HEK293T (cell line): ENCODE results near the gene ZNF236.

Source experiments
- CTCF ChIA-PET: fragments of 350-600 bp; formaldehyde crosslinking; extraction: SDS; loops from one replicate; lab custom pipeline; 2021; ENCODE audit warnings: antibody characterized with exemption, inconsistent platforms; lab: Yijun Ruan, JAX
- POLR2A ChIA-PET: fragments of 350-600 bp; formaldehyde crosslinking; extraction: SDS; loops from one replicate; lab custom pipeline; 2020; ENCODE audit warnings: antibody characterized with exemption, inconsistent platforms; lab: Yijun Ruan, JAX
- DNase-seq: peaks from one replicate; pipeline ENCODE4 v3.0.0; 2012; ENCODE audit warnings: mixed read lengths; ENCODE audit errors: extremely low spot score
- ARNT ChIP-seq: fragments of 450-650 bp; IDR thresholded peaks from 2 replicates; pipeline ENCODE4 v1.6.1; 2017; ENCODE audit warnings: mild to moderate bottlenecking
- BHLHE40 ChIP-seq: fragments of 450-650 bp; IDR thresholded peaks from 2 replicates; pipeline ENCODE4 v1.6.1; 2016; ENCODE audit warnings: mild to moderate bottlenecking, moderate library complexity, borderline replicate concordance
- CTBP1 ChIP-seq: fragments of 450-650 bp; IDR thresholded peaks from 2 replicates; pipeline ENCODE4 v1.6.1; 2016; ENCODE audit warnings: borderline replicate concordance
- ELF4 ChIP-seq: fragments of 450-650 bp; IDR thresholded peaks from 2 replicates; pipeline ENCODE4 v1.6.1; 2017; ENCODE audit warnings: antibody characterized with exemption
- FOXA1 ChIP-seq: fragments of 450-650 bp; IDR thresholded peaks from 2 replicates; pipeline ENCODE4 v1.6.1; 2016; ENCODE audit warnings: mild to moderate bottlenecking
- FOXK2 ChIP-seq: fragments of 450-650 bp; IDR thresholded peaks from 2 replicates; pipeline ENCODE4 v1.6.1; 2016; ENCODE audit warnings: mild to moderate bottlenecking
- FOXM1 ChIP-seq: fragments of 450-650 bp; IDR thresholded peaks from 2 replicates; pipeline ENCODE4 v1.6.1; 2017; ENCODE audit warnings: mild to moderate bottlenecking, borderline replicate concordance
- HDGF ChIP-seq: fragments of 450-650 bp; IDR thresholded peaks from 2 replicates; pipeline ENCODE4 v1.6.1; 2017; ENCODE audit warnings: antibody characterized with exemption, borderline replicate concordance
- L3MBTL2 ChIP-seq: fragments of 450-650 bp; conservative IDR thresholded peaks from 2 replicates; pipeline ENCODE4 v1.6.1; 2016; ENCODE audit warnings: mild to moderate bottlenecking
- LEF1 ChIP-seq: fragments of 450-650 bp; IDR thresholded peaks from 2 replicates; pipeline ENCODE4 v1.6.1; 2017; ENCODE audit warnings: mild to moderate bottlenecking, borderline replicate concordance
- NFRKB ChIP-seq: fragments of 450-650 bp; IDR thresholded peaks from 2 replicates; pipeline ENCODE4 v1.6.1; 2016; ENCODE audit warnings: mild to moderate bottlenecking, moderate library complexity
- SP1 ChIP-seq: fragments of 450-650 bp; IDR thresholded peaks from 2 replicates; pipeline ENCODE4 v1.6.1; 2017
- SUZ12 ChIP-seq: fragments of 450-650 bp; IDR thresholded peaks from 2 replicates; pipeline ENCODE4 v1.6.1; 2016; ENCODE audit warnings: mild to moderate bottlenecking
- TARDBP ChIP-seq: fragments of 450-650 bp; IDR thresholded peaks from 2 replicates; pipeline ENCODE4 v1.6.1; 2016
- ZNF384 ChIP-seq: fragments of 450-650 bp; IDR thresholded peaks from 2 replicates; pipeline ENCODE4 v1.6.1; 2016
- TF ChIP-seq, protein P1 (sequence below): fragments of 450-650 bp; IDR thresholded peaks from 2 replicates; pipeline ENCODE4 v1.6.1; 2016

The ZNF236 gene

DNA sequence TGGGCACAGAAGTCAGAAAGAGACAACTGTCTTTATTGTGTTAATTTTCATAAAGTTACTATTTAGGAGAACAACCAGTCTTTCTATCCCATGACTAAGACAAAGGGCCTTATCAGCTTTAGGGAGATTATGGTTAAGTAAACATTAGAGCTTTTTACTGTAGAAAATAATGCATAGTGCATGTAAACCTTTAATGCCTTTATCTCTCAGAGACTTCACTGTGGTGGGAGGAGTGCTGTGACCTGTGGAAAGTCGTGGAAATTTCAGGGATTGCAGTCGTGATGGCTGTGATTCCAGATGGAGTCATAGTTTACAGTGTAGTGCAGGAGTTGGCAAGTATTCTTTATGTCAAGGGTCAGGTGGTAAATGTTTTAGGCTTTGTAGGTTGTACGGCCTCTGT is 15.8 kb downstream of the ZNF236 start:
- no peak for TF ChIP-seq FOXM1
- no peak for TF ChIP-seq TARDBP
- TF ChIP-seq NFRKB: no peak
- TF ChIP-seq FOXA1: no peak
- TF ChIP-seq CTBP1: no peak
- no peak for TF ChIP-seq L3MBTL2
- TF ChIP-seq SP1: no peak
- TF ChIP-seq SUZ12: no peak
- ChIA-PET CTCF (no interaction called here), POLR2A (no interaction called here)
- no peak for DNase-seq

DNA sequence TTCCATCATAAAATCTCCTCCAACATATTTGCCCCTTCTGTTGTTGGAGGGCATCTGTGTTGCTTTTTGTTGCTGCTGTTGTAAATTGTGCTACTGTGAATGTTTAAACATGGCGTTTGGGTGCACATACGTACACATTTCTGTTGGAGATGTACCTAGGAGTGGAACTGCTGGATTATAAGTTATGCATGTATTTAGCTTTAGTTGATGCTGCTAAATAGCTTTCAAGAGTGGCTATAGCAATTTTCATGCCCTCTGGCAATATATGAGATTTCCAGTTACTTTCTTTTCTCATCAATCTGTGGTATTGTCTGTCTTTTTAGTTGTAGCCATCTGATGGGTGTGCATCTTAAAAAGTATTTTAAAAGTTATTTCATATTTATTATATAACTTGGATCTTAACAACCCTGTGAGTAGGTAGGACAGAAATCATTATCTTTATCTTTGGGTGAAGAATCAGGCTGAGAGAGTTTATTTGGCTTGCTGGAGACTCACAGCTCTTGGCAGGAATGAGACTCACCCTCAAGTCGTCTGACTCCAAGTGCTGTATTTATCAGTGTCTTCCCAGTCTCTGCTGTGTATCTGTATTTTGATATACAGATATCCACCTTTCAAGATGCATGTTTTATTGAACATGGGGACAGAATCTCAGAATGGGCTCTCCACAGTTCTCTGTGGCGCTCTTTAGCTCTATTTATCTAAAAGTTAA is 16.9 kb downstream of the ZNF236 start:
- POLR2A ChIA-PET: no interaction called here

DNA sequence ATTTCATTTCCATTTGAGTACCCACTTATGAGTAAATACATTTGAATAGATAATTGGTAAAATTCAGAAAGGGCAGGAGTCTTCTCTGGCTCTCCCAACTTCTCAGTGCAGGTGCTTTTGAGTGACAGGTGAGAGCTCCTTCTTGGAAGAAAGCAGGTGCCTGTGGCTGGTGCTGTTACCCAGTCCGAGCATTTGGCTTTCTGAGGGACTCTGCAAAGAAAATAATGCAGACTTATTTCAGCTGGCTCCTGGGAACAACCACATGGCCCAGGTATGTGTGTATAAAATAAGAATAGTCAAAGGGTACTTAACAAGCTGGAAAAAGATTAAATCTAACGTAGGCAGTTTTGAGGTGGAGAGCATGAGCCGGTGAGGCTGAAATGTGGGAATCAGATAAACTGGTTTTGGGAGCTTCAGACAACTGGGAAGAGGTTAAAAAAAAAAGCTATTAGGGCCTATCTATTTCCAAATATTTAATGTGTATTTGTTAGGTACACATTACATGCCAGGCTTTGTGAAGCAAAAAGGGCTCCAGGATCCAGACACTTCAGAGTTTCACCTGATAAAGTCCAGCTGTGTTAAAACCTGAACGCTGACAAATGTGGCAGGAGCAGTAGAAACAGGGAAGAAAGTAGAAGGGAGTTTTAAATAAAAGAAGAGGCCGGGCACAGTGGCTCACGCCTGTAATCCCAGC is 20.6 kb downstream of the ZNF236 start:
- no peak for DNase-seq
- ChIA-PET CTCF (no interaction called here), POLR2A (interaction anchor here (1.0 kb wide), 1 partner anchor 22 kb away, joined by 3 read pairs; no protein-coding TSS in a partner anchor)
- TF ChIP-seq, protein P1, sequence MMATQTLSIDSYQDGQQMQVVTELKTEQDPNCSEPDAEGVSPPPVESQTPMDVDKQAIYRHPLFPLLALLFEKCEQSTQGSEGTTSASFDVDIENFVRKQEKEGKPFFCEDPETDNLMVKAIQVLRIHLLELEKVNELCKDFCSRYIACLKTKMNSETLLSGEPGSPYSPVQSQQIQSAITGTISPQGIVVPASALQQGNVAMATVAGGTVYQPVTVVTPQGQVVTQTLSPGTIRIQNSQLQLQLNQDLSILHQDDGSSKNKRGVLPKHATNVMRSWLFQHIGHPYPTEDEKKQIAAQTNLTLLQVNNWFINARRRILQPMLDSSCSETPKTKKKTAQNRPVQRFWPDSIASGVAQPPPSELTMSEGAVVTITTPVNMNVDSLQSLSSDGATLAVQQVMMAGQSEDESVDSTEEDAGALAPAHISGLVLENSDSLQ: 0 out of 2 replicates have a peak, but pooled peaks have one; percentile 4
- no peak for TF ChIP-seq CTBP1

More for the DNA sequence above, 16.9 kb downstream of the ZNF236 start:
- no peak for DNase-seq
- CTCF ChIA-PET: no interaction called here
- no peak for TF ChIP-seq NFRKB
- TF ChIP-seq FOXA1: no peak
- no peak for TF ChIP-seq L3MBTL2
- TF ChIP-seq SUZ12: no peak
- no peak for TF ChIP-seq ARNT
- TF ChIP-seq FOXM1: no peak
- no peak for TF ChIP-seq FOXK2
- TF ChIP-seq ELF4: no peak
- TF ChIP-seq ZNF384: no peak
- TF ChIP-seq, protein P1: no peak
- no peak for TF ChIP-seq SP1
- no peak for TF ChIP-seq BHLHE40
- TF ChIP-seq TARDBP: no peak

DNA sequence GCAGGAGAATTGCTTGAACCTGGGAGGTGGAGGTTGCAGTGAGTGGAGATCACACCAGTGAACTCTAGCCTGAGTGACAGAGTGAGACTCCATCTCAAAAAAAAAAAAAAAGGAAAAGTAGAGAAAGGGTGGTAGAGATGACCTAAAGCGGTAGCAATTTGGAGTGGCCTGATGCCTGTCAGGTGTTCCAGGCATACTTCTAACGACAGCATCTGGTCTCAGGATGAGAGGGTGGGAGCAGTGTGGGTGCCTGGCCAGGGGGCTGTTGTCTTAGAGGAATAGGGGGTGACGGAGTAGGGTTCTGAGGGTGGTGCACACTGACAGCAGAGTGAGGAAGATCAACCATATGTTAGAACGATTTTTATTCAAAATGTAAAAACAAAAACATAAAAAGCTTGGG is 21.8 kb downstream of the ZNF236 start:
- DNase-seq: no peak
- CTCF ChIA-PET: no interaction called here
- no peak for TF ChIP-seq ARNT
- no peak for TF ChIP-seq HDGF
- TF ChIP-seq LEF1: no peak
- no peak for TF ChIP-seq NFRKB
- TF ChIP-seq ZNF384: no peak
- POLR2A ChIA-PET: no interaction called here

DNA sequence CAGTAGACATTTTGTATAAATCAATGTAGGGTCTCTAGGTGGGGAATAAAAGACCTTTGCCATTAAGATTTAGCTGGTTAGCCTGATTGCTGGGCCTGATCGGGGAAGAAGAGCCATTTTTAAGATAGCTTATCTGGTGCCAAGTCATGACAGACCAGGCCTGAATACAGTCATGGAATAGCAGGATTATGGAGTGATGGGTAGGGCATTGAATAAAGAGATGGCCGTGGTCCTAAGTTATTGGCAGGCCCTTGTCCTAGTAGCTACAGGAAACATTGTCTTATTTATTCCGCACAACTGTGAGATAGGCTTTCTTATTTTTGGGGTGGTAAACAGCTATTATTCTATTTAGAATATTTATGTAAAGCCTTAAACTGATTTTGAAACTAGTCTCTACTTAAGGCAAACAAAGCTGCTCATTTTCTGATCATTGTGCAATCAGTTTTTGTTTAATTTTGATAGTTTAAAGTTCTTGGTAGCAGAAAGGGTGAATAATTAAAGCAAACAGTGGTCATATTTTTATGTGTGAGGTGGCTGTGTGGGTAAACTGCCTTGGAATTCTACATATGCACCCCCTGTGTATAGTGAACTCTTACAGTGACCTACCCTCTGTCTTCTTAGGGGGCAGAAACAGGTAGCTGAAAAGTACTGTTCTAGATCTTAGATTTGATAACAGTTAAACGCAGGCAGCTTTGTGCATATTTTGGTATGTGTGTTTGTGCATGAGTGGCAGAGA is 22.6 kb downstream of the ZNF236 start:
- CTCF ChIA-PET: interaction anchor here (0.6 kb wide), 2 partner anchors 527 to 1177 kb away, joined by 3 to 4 read pairs; no protein-coding TSS in a partner anchor
- no peak for DNase-seq
- POLR2A ChIA-PET: no interaction called here

DNA sequence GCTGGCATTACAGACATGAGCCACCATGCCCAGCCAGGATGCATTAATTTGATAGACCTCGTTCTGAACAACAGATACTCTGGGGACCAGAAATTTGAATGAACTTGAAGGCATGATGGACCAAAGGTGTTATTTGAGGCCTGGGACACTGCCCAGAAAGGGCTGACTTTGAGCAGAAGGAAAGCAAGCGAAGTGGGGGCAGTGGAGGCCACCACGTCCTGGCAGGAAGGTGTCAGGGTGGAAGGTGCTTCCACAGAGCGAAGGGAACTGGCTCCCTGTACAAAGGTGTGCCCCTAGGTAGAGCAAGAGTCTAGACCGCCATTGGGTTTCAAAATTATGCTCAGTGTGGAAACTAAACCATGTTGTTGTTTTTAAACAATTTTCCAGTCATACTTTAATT is 23.9 kb downstream of the ZNF236 start:
- TF ChIP-seq LEF1 (no peak), L3MBTL2 (no peak), CTBP1 (no peak), SUZ12 (no peak), NFRKB (no peak), ZNF384 (no peak), HDGF (no peak), FOXK2 (no peak), ARNT (no peak), BHLHE40 (no peak), ELF4 (no peak)
- TF ChIP-seq, protein P1: no peak
- DNase-seq: no peak
- POLR2A ChIA-PET: no interaction called here
- CTCF ChIA-PET: interaction anchor here (0.6 kb wide), 1 partner anchor 136 kb away, joined by 3 read pairs; no protein-coding TSS in a partner anchor

More for the DNA sequence above, 22.6 kb downstream of the ZNF236 start:
- TF ChIP-seq CTBP1 (no peak), SP1 (no peak), HDGF (no peak), FOXM1 (no peak), FOXK2 (no peak), FOXA1 (no peak), TARDBP (no peak), SUZ12 (no peak), NFRKB (no peak)
- TF ChIP-seq, protein P1: no peak
